GM18502 (cell line): ENCODE measurements around the gene OR4K1.
"Not testable (repeated sequence)": the region's sequence is repeated elsewhere in the genome, so short reads cannot be mapped to it uniquely, and the experiment has no call there.

Source experiments
- ATAC-seq: cut with Tn5 transposase; IDR thresholded peaks from one replicate; pipeline ENCODE4 v1.9.1; 2021; ENCODE audit warnings: mild to moderate bottlenecking; ENCODE audit not compliant: unreplicated experiment, poor library complexity

OR4K1 gene, protein sequence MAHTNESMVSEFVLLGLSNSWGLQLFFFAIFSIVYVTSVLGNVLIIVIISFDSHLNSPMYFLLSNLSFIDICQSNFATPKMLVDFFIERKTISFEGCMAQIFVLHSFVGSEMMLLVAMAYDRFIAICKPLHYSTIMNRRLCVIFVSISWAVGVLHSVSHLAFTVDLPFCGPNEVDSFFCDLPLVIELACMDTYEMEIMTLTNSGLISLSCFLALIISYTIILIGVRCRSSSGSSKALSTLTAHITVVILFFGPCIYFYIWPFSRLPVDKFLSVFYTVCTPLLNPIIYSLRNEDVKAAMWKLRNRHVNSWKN

DNA sequence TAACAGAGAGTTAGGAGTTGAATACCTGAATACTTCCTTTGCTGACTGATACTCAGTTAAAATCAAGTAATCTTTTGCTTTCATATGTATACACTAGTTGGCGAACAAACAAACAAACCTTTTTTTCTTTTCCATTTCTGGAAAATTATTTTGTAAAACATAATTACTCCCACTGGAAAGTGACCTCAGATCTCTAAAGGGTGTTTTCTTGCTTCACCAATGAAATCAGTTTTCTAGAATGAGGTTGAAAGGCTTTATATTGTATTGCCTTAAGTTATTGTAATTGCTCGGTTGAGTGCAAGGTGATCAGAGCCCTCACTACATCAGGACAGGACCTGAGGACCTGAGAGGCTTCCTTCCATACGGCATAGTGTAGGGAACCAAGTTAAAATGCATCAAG is at the start of gene OR4K1:
Gene OR4K1, plus strand, starts transcription at position 301 of the 400 bp plus-strand sequence. CDS start 4,750 bp downstream, outside the sequence.
- ATAC-seq: no peak

DNA sequence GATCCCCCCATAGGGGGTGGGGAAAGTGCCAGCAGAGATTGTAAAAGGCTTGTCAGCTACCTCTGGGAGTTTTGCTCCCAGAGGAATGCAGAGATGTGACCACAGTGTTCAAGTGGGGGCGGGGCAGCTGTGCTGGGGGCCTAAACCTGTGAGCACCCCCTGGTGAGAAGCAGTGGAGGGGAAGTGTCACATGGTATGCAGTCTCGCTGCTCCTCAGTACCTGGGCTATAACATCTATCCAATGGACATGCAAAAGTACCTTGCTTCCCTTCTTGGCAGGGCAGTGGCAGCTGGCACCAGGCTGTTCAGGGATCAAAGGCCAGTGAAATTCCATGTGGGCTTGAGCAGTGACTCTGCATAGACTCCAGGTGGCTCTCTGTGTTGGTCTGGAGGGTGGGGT is 35.4 kb upstream of the OR4K1 start:
- ATAC-seq: no peak

GRCh38 chr14:19900999-19901398 is 29.7 kb upstream of the OR4K1 start:
- no peak for ATAC-seq

- ATAC-seq: no peak
These were observed 28.3 kb upstream of the OR4K1 start for GRCh38 chr14:19902409-19902808.

- ATAC-seq: no peak
These were observed 24.1 kb upstream of the OR4K1 start for GRCh38 chr14:19906665-19907064.

DNA sequence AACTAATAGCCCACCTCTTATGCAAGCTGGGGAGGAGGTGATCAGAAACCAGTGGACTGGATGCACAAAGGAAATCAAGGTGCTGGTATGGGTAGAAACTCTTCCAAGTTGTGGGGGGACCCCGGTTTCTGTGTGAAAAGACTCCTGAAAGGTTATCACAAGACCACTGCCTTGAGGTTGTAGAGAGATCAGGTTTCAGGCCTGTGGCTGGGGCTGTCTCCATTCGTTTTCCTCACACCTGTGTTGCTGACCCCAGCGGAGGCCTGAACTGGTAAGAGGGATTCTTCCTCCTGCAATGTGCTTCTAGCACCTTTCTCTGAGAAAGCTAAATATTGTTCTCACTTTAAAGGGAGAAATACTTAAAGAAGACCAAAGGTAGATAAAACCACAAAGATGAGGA is 19.6 kb upstream of the OR4K1 start:
- ATAC-seq: no peak

DNA sequence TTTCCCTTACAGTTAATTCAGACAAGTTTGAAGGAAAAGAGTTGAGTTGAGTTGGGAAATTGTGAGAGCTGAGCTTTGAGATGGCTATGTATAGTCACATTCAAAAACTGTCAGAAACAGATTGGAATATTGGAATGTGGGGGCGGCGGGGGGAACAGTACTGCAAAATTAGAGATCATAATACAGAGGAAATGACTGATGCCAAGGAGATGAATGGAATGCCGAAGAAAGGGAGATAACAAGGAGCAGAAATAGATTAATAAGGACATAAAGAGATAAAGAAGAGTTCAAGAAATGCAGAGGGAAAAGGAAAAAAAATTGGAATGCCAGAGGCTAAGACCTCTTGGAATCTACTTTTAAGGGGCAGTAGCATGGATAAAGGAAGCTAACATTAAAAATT is 13.5 kb upstream of the OR4K1 start:
- no peak for ATAC-seq

DNA sequence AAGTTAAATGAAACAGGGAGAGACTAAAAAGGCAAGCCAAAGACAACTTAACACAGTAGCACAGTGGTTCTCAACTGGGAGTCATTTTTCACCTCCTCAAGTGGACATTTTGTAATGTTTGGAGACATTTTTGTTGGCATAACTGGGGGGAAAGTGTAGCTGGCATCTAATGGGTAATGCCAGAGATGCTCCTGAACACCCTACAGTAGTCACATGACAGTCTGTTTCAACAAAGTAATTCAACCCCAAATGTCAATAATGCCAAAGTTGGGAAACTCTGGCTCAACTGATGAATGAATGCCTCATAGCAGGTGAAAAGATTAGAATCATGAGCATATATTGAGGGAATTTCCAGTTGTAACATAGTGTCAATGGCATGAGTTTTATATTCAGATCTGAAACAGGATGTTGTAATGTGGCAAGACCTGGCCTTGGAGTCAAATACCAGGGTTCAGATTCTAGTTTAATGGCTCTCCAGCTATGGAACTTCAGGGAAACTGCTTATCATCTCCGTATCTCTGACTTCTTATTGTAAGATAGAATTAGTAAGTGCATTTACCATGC is 12.7 kb upstream of the OR4K1 start:
- ATAC-seq: no peak

GRCh38 chr14:19918553-19919264 is 12.0 kb upstream of the OR4K1 start:
- ATAC-seq: no peak

DNA sequence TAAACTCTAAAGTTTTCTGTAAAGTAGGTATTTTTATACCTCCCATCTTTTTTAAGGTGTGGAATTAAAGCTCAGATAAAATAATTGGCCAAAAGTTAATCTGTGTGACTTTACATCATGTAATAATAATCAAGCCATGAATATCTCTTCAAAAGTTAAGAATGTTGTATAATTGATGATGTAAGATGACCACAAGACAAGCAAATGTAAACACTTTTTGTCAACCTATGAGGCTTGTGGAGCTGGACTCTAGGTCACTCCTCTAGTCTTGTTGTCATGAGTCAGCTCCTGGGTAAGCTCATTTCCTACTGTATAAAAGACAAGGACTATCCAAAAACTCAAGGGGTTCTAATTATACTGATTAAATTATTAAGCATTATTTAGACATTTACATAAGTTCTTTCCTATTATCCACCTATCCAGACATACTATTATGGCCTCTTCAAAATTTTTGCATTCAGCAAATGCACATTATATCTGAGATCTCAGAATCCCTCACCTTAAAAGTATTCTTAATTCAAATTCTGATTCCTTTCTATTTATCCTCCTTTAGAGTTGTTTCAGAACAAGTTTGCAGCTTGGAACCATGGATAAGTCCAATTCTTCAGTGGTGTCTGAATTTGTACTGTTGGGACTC is 10.6 kb upstream of the OR4K1 start, which contains the start of gene OR4K5:
Gene OR4K5, plus strand, starts transcription at position 587 of the 637 bp plus-strand sequence. Its CDS starts 0 bp downstream, at position 587.
- no peak for ATAC-seq

DNA sequence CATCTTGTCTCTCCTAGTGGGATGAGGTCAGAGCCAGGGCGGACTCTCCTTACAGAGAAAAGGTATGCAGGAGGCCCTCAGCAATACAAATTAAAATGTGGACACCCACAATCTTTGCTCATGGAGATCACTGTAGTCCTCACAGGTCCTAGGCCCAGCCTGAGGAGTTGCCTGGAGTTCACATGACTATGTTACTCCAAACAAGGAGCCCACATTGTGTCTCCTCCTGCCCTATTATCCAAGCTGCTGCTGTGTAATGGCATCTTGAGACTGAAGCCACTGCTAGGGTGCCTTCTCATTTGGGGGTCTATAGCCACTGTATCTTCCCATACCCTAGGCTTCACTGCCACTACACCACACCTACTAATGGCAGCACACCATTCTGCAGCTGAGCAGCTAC is 11.0 kb downstream of the OR4K1 start:
- ATAC-seq: no peak

GRCh38 chr14:19947413-19948090 is 16.8 kb downstream of the OR4K1 start:
- ATAC-seq: no peak

DNA sequence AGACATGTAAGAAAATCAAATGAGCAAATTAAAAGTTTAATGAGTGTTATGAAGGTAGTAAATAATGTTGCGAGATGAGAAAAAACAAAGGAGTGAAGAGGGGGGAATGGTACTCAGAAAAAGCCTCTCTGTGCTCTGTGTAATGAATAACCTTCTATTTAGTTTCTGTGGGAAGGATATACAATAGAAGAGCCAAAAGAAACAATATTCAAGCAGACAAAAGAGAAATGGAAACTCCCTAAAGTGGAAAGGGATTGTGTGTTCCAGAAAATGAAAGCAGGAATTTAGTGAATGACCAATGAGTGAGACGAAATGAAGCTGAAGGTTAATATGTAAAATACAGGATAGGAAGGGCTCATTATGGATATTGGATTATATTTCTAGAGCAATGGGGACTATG is 18.5 kb downstream of the OR4K1 start:
- no peak for ATAC-seq

- not testable (repeated sequence) for ATAC-seq
These were observed 39.0 kb downstream of the OR4K1 start for GRCh38 chr14:19969735-19970134.

DNA sequence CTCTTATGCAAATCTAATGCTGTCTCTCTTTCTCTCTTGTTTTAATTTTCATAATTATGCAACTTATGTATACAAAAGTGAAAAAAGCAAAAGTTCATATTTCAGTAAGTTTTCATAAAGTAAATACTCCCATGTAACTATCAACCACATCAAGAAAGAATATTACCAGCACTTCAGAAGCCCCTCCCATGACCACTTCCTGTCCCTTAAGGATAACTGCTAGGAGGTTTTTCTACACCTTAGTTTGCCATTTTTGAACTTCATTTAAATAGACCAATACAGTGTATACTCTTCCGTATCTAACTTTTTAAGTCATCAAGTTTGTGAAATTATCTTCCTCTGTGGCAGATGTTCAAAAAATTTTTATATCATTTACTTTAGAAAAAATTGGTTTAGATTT is 44.1 kb downstream of the OR4K1 start:
- no peak for ATAC-seq

- no peak for ATAC-seq
These were observed 44.6 kb downstream of the OR4K1 start, which contains the start of gene OR4K15 for GRCh38 chr14:19975291-19975690. OR4K15 (plus strand) TSS chr14:19975591; CDS start chr14:19975591, 0 bp downstream.
